Kidney capillary endothelial cell (primary cell): ENCODE measurements around the gene TRIB2.
A peak's percentile ranks its signal among the peaks of the same experiment; 100 is the strongest.

Source experiments
- DNase-seq: peaks from one replicate; pipeline ENCODE4 v3.0.0-alpha.2; 2018; ENCODE audit warnings: low spot score

TRIB2 gene

GRCh38 chr2:12778811-12779579 lies 62.3 kb downstream of the TRIB2 start:
- DNase-seq: no peak

GRCh38 chr2:12781329-12781728 lies 64.6 kb downstream of the TRIB2 start:
- no peak for DNase-seq

- peak; percentile 87 for DNase-seq
Observed at GRCh38 chr2:12787891-12788801, 71.4 kb downstream of the TRIB2 start.

DNA sequence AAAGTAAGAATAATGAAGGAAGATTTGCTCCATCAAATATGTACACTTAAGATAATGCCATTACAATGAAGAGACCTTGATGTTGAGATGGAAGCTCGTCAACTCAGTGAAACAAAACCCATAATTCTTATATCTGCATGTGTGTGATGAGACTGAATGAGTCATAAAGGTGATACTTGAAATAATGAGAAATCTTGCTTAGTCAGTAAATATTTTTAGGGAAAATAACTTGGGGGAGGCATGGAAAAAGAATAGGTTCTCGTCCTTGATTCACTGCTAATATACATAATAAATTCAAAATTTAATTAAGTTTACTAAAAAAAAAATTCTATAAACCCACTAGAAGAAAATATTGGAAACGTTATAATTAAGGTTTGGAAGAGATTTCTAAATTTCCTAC lies 75.2 kb downstream of the TRIB2 start:
- no peak for DNase-seq
